Retinal pigment epithelial cell (primary cell): ENCODE measurements around the gene RNF224.
A peak's percentile ranks its signal among the peaks of the same experiment; 100 is the strongest.

Source experiments
- DNase-seq: peaks from one replicate; pipeline ENCODE4 v3.0.0-alpha.2; 2010; ENCODE audit warnings: low read depth
- H3K4me3 ChIP-seq: 2 replicates; pipeline ENCODE4 v1.5.1; 2011; ENCODE audit warnings: mild to moderate bottlenecking, low read length, control low read depth, moderate library complexity
- TF ChIP-seq, protein P1 (sequence below): conservative IDR thresholded peaks from 2 replicates; pipeline ENCODE4 v1.5.1; 2011; ENCODE audit warnings: low read depth, low read length, control low read depth, inconsistent platforms

The RNF224 gene

DNA sequence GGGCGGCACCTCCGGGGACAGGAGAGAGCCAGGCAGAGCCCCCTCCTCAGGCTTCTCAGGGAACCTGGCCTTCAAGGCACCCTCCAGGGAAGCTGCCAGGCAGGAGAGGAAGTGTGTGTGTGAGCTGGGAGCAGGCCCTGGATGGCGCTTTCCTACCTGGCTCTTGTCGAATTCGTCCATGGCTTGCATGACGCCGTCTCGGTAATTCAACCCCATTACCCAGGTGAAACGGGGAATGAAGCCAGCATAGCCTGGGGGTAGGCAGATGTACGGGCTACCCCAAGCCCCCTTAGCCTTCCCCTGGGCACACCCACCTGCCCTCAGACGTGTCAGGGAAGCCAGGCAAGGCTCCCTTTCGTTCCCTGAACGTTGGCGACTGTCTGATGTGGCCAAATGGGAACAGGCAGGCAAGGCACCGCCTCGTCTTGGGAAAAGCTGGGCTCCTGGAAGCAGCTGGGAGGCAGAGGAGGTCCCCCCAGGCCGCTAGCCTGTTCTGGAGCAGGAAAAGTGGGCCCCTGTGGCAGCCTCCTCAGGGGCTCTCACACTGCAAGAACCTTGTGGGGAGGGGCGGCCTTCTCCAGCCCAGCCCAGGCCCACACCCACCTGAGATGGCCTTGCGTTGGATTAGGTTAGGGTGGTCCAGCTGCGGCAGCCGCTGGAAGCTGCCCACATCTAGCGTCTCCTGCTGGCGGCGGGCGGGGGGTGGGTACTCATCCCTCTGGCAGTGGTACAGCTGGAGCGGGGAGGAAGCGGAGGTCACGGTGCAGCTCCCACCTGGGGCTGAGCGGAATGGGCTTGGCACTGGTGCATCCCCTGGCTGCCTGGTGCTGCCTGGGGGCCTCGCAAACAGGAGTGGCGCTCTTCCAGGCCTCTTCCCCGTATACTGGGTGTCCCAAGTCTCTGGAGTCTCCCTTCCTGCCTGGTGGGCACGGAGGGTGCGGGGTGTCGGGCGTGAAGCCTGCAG, 17.5 kb downstream of the RNF224 start:
- DNase-seq = no peak
- TF ChIP-seq, protein P1, sequence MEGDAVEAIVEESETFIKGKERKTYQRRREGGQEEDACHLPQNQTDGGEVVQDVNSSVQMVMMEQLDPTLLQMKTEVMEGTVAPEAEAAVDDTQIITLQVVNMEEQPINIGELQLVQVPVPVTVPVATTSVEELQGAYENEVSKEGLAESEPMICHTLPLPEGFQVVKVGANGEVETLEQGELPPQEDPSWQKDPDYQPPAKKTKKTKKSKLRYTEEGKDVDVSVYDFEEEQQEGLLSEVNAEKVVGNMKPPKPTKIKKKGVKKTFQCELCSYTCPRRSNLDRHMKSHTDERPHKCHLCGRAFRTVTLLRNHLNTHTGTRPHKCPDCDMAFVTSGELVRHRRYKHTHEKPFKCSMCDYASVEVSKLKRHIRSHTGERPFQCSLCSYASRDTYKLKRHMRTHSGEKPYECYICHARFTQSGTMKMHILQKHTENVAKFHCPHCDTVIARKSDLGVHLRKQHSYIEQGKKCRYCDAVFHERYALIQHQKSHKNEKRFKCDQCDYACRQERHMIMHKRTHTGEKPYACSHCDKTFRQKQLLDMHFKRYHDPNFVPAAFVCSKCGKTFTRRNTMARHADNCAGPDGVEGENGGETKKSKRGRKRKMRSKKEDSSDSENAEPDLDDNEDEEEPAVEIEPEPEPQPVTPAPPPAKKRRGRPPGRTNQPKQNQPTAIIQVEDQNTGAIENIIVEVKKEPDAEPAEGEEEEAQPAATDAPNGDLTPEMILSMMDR = peak; percentile 3
- H3K4me3 ChIP-seq = no peak overlapping the region

DNA sequence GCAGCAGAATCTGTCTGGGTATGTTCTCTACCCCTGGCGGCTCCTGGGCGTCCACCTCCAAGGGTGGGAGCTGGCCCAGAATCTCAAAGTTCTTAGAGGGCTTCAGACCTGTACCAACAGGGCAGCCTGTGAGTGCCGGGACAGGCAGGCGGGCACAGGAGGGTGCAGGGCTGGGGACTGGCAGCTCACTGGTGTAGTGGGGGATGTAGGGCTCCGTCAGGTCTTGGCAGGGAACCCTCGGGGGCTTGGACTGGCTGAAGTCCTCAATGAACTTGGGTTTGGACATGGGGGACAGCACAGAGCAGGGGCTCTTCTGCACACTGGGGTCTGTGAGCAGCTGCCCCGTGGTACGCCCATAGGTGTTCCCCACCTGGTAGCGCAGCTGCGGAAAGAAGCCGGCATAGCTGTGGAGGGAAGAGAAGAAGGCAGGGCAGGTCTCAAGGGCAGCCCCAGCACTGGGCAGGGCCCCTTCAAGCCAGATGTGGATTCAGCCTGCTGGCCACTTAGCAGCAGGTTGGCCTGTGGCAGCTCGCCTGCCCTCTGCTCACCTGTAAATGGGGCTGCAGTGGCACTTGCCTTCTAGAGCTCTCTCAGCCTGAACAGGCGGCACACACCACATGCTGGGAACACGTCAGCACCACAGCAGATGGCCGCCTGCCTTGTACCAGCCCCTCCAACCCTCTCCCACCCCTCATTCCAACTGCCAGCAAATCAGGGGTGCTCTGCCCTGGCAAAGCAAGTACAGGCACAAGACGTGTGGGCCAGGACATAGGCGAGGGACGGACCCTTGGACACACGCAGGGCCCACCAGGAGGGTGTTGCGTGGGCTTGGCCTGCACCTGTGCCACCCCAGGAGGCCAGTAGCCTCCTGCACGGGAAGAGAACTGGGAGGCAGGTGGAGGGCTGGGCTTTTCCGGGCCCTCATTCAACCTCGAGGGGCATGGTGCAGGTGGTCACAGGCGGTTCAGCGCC, 18.4 kb downstream of the RNF224 start:
- DNase-seq = no peak
- TF ChIP-seq, protein P1 = no peak

DNA sequence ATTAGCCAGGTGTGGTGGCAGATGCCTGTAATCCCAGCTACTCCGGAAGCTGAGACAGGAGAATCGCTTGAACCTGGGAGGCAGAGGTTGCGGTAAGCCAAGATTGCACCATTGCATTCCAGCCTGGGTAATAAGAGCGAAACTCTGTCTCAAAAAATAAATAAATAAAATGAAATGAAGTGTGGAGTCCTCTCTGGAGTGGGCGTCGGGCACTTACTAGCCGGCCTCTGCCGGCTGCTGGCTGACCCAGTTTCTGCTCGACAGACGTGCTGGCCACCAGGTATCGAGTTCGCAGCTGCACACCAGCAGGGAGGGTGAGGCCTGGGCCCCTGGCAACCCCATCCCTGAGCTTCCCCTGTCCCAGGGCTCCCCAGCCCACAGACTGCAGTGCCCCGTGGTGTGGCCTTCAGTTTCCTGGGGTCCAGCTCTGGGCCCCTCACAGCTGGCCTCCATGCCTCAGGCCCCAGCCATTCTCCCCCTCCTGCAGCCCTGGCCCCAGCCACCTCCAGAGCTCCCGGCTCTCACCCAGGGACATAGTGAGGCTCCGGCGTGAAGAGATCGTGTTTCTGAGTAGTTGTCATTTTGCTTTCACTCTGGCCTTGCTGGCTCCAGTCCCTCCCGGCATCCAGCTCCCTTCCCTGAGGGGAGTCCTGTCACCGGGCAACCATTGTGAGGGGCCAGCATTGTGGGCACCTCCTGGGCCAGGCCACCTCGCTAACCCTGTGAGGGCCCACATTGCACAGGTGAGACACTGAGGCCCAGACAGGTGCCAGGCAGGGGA, 20.0 kb downstream of the RNF224 start:
- no peak for DNase-seq
- TF ChIP-seq, protein P1 = no peak
- no peak overlapping the region for H3K4me3 ChIP-seq

More for the DNA sequence above, 18.4 kb downstream of the RNF224 start:
- no peak overlapping the region for H3K4me3 ChIP-seq

DNA sequence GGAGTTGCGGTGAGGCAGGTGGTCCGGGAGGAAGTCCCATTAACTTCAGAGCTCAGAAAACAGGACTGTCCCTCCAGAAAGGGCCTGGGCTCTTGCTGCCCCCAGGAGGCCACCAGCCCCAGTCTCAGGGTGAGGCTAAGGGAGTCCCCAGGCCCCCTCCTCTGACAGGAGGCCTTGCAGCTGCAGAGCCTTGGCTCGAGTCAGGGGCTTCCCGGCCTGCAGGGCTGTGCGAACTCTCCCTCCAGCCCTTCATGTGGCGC, 20.5 kb downstream of the RNF224 start:
- DNase-seq = no peak
- H3K4me3 ChIP-seq = no peak overlapping the region
- TF ChIP-seq, protein P1 = no peak

DNA sequence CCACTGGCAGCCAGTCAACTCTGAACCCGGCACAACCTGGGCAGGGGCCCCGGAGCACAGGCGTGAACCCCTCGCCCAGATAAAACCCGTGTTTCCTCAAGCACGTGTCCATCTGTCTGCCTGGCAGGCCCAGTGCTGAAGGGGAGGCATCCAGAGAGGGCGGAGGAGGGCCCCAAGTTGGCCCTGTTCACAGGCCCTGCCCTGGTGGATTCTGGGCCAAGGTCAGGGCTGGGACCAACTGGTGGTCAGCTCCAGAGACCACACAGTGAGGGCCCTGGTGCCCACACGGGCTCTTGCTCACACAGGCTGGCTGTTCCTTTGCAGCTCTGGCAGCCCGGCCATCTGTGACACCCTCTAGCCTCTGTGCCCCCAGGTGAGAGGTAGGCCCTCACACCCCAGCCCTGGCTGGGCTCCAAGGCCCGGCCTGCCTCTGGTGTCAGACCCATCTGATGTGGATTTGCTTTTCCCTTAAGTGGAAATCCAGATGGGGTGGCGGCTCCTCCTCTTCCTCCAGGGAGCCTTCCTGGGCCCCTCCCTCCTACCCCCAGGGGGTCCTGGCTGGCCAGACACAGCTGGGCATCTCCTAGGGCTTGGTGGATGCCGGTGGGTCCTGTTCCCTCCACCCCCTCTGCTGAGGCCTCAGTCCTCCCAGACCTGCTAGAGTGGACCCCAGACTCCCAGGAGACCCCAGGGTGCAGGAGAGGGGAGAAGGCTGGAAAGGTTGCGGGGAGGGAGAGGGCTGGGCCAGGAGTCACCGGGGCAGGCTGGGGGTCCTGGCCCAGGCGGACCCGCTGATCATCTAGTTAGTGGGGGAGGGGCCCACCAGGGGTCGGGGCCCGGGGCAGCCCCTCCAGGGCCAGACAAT, 23.3 kb downstream of the RNF224 start:
- TF ChIP-seq, protein P1 = no peak
- H3K4me3 ChIP-seq = no peak overlapping the region
- DNase-seq = no peak

DNA sequence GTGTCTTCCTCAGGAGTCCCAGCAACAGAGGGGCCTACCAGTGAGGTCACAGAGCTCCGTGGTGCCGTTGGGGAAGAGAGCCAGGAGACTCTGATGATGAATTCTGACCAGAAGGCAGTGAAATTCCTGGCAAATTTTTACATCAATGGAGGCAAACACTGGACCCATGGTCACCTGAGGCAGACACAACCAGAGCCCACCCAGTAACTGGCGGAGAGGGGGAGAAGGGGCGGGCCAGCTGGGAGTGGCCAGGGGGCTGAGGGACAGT, 23.8 kb downstream of the RNF224 start, which contains the start of gene STPG3:
Gene STPG3, plus strand, starts transcription at position 93 of the 268 bp plus-strand sequence. Its CDS starts 1 bp downstream, at position 94.
- DNase-seq = no peak
- no peak within 1 kb of the TSS for H3K4me3 ChIP-seq
- TF ChIP-seq, protein P1 = no peak
